Keratinocyte (primary cell): ENCODE results near the gene CABLES2.
A peak's percentile ranks its signal among the peaks of the same experiment; 100 is the strongest.

Experiments
- EZH2 ChIP-seq: IDR thresholded peaks from one replicate; pipeline ENCODE4 v1.6.1; 2012; ENCODE audit warnings: inconsistent platforms, mild to moderate bottlenecking, low read length, moderate library complexity
- TF ChIP-seq, protein P1 (sequence below), 3 experiments: IDR thresholded peaks in 1 of 3; conservative IDR thresholded peaks in 1 of 3; optimal IDR thresholded peaks in 1 of 3; 2 replicates in 2 of 3; 3 replicates in 1 of 3; pipeline versions ENCODE3 to v1.5.1; 2011; ENCODE audit warnings: low read length in 3 of 3, mild to moderate bottlenecking in 3 of 3, moderate library complexity in 2 of 3, control low read depth in 1 of 3, inconsistent platforms in 1 of 3; ENCODE audit not compliant: insufficient read depth in 2 of 3; ENCODE audit errors: extremely low read depth in 1 of 3

DNA sequence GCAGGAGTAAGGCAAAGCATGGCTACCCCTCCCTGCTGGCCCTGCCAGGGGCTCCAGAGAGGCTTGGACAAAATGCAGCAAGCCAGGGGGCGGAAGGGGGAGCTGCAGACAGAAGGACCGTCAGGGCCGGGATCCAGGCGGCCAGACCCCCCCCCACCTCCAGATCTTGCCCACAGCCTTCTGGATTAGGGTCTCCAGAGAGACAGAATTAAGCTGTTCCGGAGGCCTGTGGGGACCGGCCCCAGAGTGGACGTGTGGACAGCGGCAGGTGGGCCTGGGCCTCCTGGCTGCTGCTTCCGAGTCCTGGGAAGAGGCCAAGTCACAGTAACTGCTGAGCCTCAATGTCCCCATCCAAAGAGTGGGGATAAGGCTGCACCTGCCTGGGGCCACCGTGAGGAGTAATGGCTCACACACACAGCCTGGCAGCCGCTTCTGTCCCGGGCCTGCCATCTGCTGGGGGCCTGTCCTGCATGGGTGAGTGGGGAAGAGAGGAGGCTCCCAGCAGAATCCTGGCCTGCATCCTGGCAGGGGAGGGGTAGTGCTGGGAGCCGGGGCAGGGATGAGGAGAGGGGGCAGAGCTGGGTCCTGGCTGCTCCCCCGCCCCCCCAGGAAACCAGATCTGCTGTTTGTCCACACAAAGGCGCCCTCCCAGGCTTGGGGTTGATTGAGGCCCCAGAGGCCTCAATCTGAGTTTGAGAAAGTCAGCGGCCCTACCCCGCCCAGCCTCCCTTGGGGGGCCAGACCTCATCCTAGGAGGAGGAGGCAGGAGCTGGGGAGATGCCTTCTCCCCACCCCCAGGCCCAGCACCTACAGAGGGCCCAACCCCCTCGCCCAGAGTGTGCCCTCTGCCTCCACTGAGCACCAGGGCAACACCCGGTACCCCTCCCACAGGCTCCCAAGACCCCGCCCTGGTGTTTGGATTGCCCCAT, 43.8 kb downstream of the CABLES2 start:
- TF ChIP-seq, protein P1, sequence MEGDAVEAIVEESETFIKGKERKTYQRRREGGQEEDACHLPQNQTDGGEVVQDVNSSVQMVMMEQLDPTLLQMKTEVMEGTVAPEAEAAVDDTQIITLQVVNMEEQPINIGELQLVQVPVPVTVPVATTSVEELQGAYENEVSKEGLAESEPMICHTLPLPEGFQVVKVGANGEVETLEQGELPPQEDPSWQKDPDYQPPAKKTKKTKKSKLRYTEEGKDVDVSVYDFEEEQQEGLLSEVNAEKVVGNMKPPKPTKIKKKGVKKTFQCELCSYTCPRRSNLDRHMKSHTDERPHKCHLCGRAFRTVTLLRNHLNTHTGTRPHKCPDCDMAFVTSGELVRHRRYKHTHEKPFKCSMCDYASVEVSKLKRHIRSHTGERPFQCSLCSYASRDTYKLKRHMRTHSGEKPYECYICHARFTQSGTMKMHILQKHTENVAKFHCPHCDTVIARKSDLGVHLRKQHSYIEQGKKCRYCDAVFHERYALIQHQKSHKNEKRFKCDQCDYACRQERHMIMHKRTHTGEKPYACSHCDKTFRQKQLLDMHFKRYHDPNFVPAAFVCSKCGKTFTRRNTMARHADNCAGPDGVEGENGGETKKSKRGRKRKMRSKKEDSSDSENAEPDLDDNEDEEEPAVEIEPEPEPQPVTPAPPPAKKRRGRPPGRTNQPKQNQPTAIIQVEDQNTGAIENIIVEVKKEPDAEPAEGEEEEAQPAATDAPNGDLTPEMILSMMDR (optimal IDR thresholded peaks at IDR 0.05 in 1 of 3, IDR thresholded peaks at IDR 0.05 in 1 of 3, conservative IDR thresholded peaks at IDR 0.05 in 1 of 3; ENCODE audit: extremely low read depth in 1 of 3, insufficient read depth in 2 of 3, low read length in 3 of 3), result peak in 2 of 3 experiments; percentile 21 to 61
- no peak for TF ChIP-seq EZH2
